Liver (tissue), 9 donors: ENCODE measurements around the gene NKX1-2. TPM values are rescaled to one million over a fixed set of nuclear protein-coding genes. Genes with fewer than 3 reads are reported as not detected.

Source experiments
- DNase-seq: peaks from one replicate; pipeline ENCODE4 v3.0.0-alpha.2; 2017; ENCODE audit warnings: low spot score
- H3K27ac ChIP-seq, 2 donors: one replicate each; pipeline ENCODE4 v1.7.0; 2013; ENCODE audit warnings: inconsistent platforms in 2 of 2, low read length in 2 of 2, control low read depth in 1 of 2, low read depth in 1 of 2, mild to moderate bottlenecking in 1 of 2
- H3K27me3 ChIP-seq, 4 donors: one replicate each; pipeline versions ENCODE4 v1.6.1 to v1.7.0; 2013; ENCODE audit warnings: low read length in 3 of 4, inconsistent platforms in 1 of 4, mild to moderate bottlenecking in 1 of 4, moderate library complexity in 1 of 4; ENCODE audit not compliant: control insufficient read depth in 4 of 4, insufficient read depth in 4 of 4
- H3K36me3 ChIP-seq, 4 donors: one replicate each; pipeline versions ENCODE4 v1.6.1 to v1.7.0; 2013; ENCODE audit warnings: low read length in 3 of 4, mild to moderate bottlenecking in 3 of 4, low read depth in 1 of 4, moderate library complexity in 1 of 4; ENCODE audit not compliant: control insufficient read depth in 4 of 4, insufficient read depth in 3 of 4
- H3K4me1 ChIP-seq, 4 donors: one replicate each; pipeline versions ENCODE4 v1.6.1 to v1.7.0; 2013; ENCODE audit warnings: low read length in 3 of 4, mild to moderate bottlenecking in 3 of 4, moderate library complexity in 1 of 4; ENCODE audit not compliant: control insufficient read depth in 4 of 4, insufficient read depth in 4 of 4
- H3K4me3 ChIP-seq, 3 donors: one replicate each; pipeline versions ENCODE4 v1.6.1 to v1.7.0; 2013; ENCODE audit warnings: low read length in 3 of 3, control low read depth in 1 of 3, low read depth in 1 of 3, mild to moderate bottlenecking in 1 of 3
- H3K9ac ChIP-seq, 2 donors: one replicate each; pipeline ENCODE4 v1.7.0; 2013; ENCODE audit warnings: low read length in 2 of 2, mild to moderate bottlenecking in 2 of 2, moderate library complexity in 2 of 2, control low read depth in 1 of 2, low read depth in 1 of 2
- H3K9me3 ChIP-seq, 4 donors: one replicate each; pipeline versions ENCODE4 v1.6.1 to v1.7.0; 2013; ENCODE audit warnings: low read length in 3 of 4; ENCODE audit not compliant: control insufficient read depth in 4 of 4
- EGR1 ChIP-seq, 2 donors: IDR thresholded peaks; 2 replicates each; pipeline ENCODE4 v1.6.1; 2016 to 2018; ENCODE audit warnings: antibody characterized with exemption in 2 of 2, low read depth in 2 of 2
- FOXA1 ChIP-seq: IDR thresholded peaks from 2 replicates; pipeline ENCODE4 v1.6.1; 2016; ENCODE audit warnings: antibody characterized with exemption
- FOXA2 ChIP-seq: IDR thresholded peaks from 2 replicates; pipeline ENCODE4 v1.6.1; 2016; ENCODE audit warnings: antibody characterized with exemption
- GABPA ChIP-seq, 2 donors: IDR thresholded peaks in 1 of 2; conservative IDR thresholded peaks in 1 of 2; 2 replicates each; pipeline ENCODE4 v1.6.1; 2016; ENCODE audit warnings: antibody characterized with exemption in 2 of 2, mild to moderate bottlenecking in 1 of 2, moderate library complexity in 1 of 2
- HNF4A ChIP-seq, 2 donors: conservative IDR thresholded peaks; 2 replicates each; pipeline ENCODE4 v1.6.1; 2016; ENCODE audit warnings: antibody characterized with exemption in 2 of 2, mild to moderate bottlenecking in 2 of 2
- HNF4G ChIP-seq: IDR thresholded peaks from 2 replicates; pipeline ENCODE4 v1.6.1; 2016; ENCODE audit warnings: antibody characterized with exemption
- JUND ChIP-seq, 2 donors: IDR thresholded peaks; 2 replicates each; pipeline ENCODE4 v1.6.1; 2016; ENCODE audit warnings: antibody characterized with exemption in 2 of 2
- NR2F2 ChIP-seq: IDR thresholded peaks from 2 replicates; pipeline ENCODE4 v1.6.1; 2016; ENCODE audit warnings: antibody characterized with exemption
- RAD21 ChIP-seq, 2 donors: IDR thresholded peaks; 2 replicates each; pipeline ENCODE4 v1.6.1; 2016; ENCODE audit warnings: antibody characterized with exemption in 2 of 2, mild to moderate bottlenecking in 2 of 2
- RXRA ChIP-seq, 2 donors: IDR thresholded peaks; 2 replicates each; pipeline ENCODE4 v1.6.1; 2017 to 2018; ENCODE audit warnings: antibody characterized with exemption in 2 of 2, mild to moderate bottlenecking in 1 of 2
- SP1 ChIP-seq: IDR thresholded peaks from 2 replicates; pipeline ENCODE4 v1.6.1; 2018; ENCODE audit warnings: antibody characterized with exemption, mild to moderate bottlenecking
- TAF1 ChIP-seq: conservative IDR thresholded peaks from 2 replicates; pipeline ENCODE4 v1.6.1; 2016; ENCODE audit warnings: antibody characterized with exemption, mild to moderate bottlenecking
- YY1 ChIP-seq: IDR thresholded peaks from 2 replicates; pipeline ENCODE4 v1.6.1; 2016; ENCODE audit warnings: antibody characterized with exemption, mild to moderate bottlenecking
- WGBS: extraction: QIAGEN DNeasy Blood & Tissue Kit; methylation state at CpG from one replicate; pipeline ENCODE4 v1.1.7; 2013; 5-methylcytosine and 5-hydroxymethylcytosine counted together
- polyA plus RNA-seq, 2 donors: library from polyadenylated mRNA; stranded (reverse) in 1 of 2; unstranded in 1 of 2; fragments of 200-250 nt in 1 of 2; fragments of >200 nt in 1 of 2; fragmentation: Nextera tagmentation in 1 of 2; extraction: Ambion mirVana in 1 of 2; gene quantifications; one replicate each; pipeline versions ENCODE4 v1.2.1 to v1.2.3, GENCODE V29; 2013 to 2015
- total RNA-seq, 2 donors: library from RNA; depleted of rRNA; stranded (reverse); fragments of >200 nt; gene quantifications; one replicate each; pipeline ENCODE4 v1.2.3, GENCODE V29; 2014
- TF ChIP-seq, protein P1 (sequence below): fragments of 150-350 bp; IDR thresholded peaks from 2 replicates; pipeline ENCODE4 v1.5.1; 2017; ENCODE audit warnings: improper control_type of control experiment, low read depth, low read length; ENCODE audit not compliant: missing input control
- TF ChIP-seq, protein P2 (sequence below): IDR thresholded peaks from 2 replicates; pipeline ENCODE4 v1.6.1; 2016; ENCODE audit warnings: antibody characterized with exemption
- TF ChIP-seq, protein P3 (sequence below): IDR thresholded peaks from 2 replicates; pipeline ENCODE4 v1.6.1; 2016; ENCODE audit warnings: antibody characterized with exemption, mild to moderate bottlenecking
- TF ChIP-seq, protein P4 (sequence below): IDR thresholded peaks from 2 replicates; pipeline ENCODE4 v1.6.1; 2016; ENCODE audit warnings: antibody characterized with exemption
- TF ChIP-seq, protein P5 (sequence below): IDR thresholded peaks from 2 replicates; pipeline ENCODE4 v1.6.1; 2016; ENCODE audit warnings: antibody characterized with exemption
- donor health status: healthy.
- donor health status: healthy.
- donor health status: healthy.
- donor health status: healthy.
- donor health status: healthy.

The NKX1-2 gene
- total and polyA plus RNA-seq, 4 donors, result not detected

DNA sequence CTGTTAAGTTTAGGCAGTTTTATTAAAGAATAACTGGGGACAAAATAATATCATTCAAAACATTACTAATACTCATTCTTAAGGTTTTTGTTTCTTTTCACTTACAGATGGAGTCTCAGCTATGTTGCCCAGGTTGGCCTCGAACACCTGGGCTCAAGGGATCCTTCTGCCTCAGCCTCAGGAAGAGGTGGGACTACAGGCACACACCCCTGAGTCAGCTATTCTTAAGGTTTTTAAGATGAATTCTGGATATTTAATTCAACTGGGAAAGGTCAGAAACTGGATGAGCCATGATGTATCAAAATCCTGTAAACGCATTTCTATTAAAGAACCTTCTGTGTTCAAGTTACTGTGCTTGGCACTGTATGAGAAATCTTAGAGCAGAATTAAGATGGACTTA is 34.6 kb downstream of the NKX1-2 start:
- no peak overlapping the region for H3K9ac ChIP-seq
- no peak overlapping the region for H3K27ac ChIP-seq
- H3K4me1 ChIP-seq, result peaks cover 8 to 34% (median 28%) of the 10 kb centered on the region in 4 donors
- H3K27me3 ChIP-seq, result peaks cover 0 to 5% (median 0%) of the 10 kb centered on the region in 4 donors
- WGBS, result 94% methylated on average over 2 of the region's 2 CpGs
- no peak overlapping the region for H3K4me3 ChIP-seq
- H3K9me3 ChIP-seq, result no peaks in the 10 kb centered on the region
- peaks cover 0 to 3% (median 0%) of the 10 kb centered on the region in 4 donors for H3K36me3 ChIP-seq
- no peak for TF ChIP-seq HNF4G
- TF ChIP-seq FOXA1, result no peak
- TF ChIP-seq, protein P1, sequence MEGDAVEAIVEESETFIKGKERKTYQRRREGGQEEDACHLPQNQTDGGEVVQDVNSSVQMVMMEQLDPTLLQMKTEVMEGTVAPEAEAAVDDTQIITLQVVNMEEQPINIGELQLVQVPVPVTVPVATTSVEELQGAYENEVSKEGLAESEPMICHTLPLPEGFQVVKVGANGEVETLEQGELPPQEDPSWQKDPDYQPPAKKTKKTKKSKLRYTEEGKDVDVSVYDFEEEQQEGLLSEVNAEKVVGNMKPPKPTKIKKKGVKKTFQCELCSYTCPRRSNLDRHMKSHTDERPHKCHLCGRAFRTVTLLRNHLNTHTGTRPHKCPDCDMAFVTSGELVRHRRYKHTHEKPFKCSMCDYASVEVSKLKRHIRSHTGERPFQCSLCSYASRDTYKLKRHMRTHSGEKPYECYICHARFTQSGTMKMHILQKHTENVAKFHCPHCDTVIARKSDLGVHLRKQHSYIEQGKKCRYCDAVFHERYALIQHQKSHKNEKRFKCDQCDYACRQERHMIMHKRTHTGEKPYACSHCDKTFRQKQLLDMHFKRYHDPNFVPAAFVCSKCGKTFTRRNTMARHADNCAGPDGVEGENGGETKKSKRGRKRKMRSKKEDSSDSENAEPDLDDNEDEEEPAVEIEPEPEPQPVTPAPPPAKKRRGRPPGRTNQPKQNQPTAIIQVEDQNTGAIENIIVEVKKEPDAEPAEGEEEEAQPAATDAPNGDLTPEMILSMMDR, result no peak
- no peak for TF ChIP-seq HNF4A (conservative IDR thresholded peaks at IDR 0.05)
- TF ChIP-seq, protein P2, sequence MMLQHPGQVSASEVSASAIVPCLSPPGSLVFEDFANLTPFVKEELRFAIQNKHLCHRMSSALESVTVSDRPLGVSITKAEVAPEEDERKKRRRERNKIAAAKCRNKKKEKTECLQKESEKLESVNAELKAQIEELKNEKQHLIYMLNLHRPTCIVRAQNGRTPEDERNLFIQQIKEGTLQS, result no peak
- TF ChIP-seq GABPA (IDR thresholded peaks at IDR 0.05 in 1 of 2, conservative IDR thresholded peaks at IDR 0.05 in 1 of 2), result no peak
- TF ChIP-seq YY1, result no peak
- no peak for TF ChIP-seq JUND (IDR thresholded peaks at IDR 0.05)
- DNase-seq, result no peak

DNA sequence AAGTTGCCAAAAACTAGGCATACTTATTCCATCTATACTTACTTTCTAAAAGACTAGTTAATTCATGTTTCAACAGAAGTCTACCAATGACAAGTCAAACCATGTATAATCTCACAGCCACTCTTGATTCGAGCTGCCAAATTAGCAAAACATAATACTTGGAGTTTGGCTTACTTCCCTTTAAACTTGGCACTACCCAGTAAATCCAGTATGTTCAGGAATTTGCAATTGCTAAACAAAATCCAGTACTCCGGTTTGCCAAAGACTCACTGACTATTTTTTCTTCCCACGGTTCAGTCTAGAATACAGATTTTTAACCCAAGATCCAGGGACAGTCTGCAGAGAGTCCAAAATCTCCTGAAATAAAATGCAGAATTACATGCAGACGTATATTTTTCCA is 35.8 kb downstream of the NKX1-2 start:
- Histone ChIP-seq H3K4me1 (peaks cover 8 to 34% (median 25%) of the 10 kb centered on the region in 4 donors), H3K9me3 (no peaks in the 10 kb centered on the region), H3K4me3 (no peak overlapping the region), H3K36me3 (peaks cover 0 to 3% (median 0%) of the 10 kb centered on the region in 4 donors), H3K9ac (no peak overlapping the region), H3K27me3 (no peaks in the 10 kb centered on the region), H3K27ac (no peak overlapping the region)
- no peak for DNase-seq
- TF ChIP-seq GABPA (IDR thresholded peaks at IDR 0.05 in 1 of 2, conservative IDR thresholded peaks at IDR 0.05 in 1 of 2), result no peak
- peak in 1 of 2 donors; percentile 10 for TF ChIP-seq RAD21 (IDR thresholded peaks at IDR 0.05)
- TF ChIP-seq HNF4G, result no peak
- no peak for TF ChIP-seq TAF1
- TF ChIP-seq HNF4A (conservative IDR thresholded peaks at IDR 0.05), result no peak
- TF ChIP-seq NR2F2, result no peak
- no peak for TF ChIP-seq EGR1 (IDR thresholded peaks at IDR 0.05; ENCODE audit: low read depth in 2 of 2)
- TF ChIP-seq, protein P3, sequence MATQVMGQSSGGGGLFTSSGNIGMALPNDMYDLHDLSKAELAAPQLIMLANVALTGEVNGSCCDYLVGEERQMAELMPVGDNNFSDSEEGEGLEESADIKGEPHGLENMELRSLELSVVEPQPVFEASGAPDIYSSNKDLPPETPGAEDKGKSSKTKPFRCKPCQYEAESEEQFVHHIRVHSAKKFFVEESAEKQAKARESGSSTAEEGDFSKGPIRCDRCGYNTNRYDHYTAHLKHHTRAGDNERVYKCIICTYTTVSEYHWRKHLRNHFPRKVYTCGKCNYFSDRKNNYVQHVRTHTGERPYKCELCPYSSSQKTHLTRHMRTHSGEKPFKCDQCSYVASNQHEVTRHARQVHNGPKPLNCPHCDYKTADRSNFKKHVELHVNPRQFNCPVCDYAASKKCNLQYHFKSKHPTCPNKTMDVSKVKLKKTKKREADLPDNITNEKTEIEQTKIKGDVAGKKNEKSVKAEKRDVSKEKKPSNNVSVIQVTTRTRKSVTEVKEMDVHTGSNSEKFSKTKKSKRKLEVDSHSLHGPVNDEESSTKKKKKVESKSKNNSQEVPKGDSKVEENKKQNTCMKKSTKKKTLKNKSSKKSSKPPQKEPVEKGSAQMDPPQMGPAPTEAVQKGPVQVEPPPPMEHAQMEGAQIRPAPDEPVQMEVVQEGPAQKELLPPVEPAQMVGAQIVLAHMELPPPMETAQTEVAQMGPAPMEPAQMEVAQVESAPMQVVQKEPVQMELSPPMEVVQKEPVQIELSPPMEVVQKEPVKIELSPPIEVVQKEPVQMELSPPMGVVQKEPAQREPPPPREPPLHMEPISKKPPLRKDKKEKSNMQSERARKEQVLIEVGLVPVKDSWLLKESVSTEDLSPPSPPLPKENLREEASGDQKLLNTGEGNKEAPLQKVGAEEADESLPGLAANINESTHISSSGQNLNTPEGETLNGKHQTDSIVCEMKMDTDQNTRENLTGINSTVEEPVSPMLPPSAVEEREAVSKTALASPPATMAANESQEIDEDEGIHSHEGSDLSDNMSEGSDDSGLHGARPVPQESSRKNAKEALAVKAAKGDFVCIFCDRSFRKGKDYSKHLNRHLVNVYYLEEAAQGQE, result no peak
- TF ChIP-seq RXRA (IDR thresholded peaks at IDR 0.05), result peak in 1 of 2 donors; percentile 15
- TF ChIP-seq, protein P4, sequence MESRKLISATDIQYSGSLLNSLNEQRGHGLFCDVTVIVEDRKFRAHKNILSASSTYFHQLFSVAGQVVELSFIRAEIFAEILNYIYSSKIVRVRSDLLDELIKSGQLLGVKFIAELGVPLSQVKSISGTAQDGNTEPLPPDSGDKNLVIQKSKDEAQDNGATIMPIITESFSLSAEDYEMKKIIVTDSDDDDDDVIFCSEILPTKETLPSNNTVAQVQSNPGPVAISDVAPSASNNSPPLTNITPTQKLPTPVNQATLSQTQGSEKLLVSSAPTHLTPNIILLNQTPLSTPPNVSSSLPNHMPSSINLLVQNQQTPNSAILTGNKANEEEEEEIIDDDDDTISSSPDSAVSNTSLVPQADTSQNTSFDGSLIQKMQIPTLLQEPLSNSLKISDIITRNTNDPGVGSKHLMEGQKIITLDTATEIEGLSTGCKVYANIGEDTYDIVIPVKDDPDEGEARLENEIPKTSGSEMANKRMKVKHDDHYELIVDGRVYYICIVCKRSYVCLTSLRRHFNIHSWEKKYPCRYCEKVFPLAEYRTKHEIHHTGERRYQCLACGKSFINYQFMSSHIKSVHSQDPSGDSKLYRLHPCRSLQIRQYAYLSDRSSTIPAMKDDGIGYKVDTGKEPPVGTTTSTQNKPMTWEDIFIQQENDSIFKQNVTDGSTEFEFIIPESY, result no peak
- no peak for TF ChIP-seq SP1
- TF ChIP-seq, protein P5, sequence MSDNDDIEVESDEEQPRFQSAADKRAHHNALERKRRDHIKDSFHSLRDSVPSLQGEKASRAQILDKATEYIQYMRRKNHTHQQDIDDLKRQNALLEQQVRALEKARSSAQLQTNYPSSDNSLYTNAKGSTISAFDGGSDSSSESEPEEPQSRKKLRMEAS, result no peak
- TF ChIP-seq, protein P2, result no peak
- TF ChIP-seq, protein P1, result no peak
- TF ChIP-seq FOXA1, result no peak
- no peak for TF ChIP-seq FOXA2
- TF ChIP-seq JUND (IDR thresholded peaks at IDR 0.05), result no peak
- no peak for TF ChIP-seq YY1
- WGBS, result 24% methylated on average over 4 of the region's 4 CpGs
